ENCODE measurements around the gene TCAP. TPM values are rescaled to one million over a fixed set of nuclear protein-coding genes. Genes with fewer than 3 reads are reported as not detected.

The TCAP gene
- total RNA-seq, 2 donors from 2014 or later, result 1.5 to 1.9 TPM

DNA sequence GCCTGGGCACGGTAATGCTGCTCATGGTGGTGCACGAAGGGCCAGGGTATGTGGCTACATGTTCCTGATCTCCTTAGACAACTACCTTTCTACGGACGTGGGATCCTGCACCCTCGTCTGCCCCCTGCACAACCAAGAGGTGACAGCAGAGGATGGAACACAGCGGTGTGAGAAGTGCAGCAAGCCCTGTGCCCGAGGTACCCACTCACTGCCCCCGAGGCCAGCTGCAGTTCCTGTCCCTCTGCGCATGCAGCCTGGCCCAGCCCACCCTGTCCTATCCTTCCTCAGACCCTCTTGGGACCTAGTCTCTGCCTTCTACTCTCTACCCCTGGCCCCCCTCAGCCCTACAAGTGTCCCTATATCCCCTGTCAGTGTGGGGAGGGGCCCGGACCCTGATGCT is 46.7 kb downstream of the TCAP start:
- peaks cover 59% of the 10 kb centered on the region for H3K36me3 Mint-ChIP-seq (ENCODE audit: low read depth)
- no peaks in the 10 kb centered on the region for H3K27me3 Mint-ChIP-seq (ENCODE audit: insufficient read depth)

DNA sequence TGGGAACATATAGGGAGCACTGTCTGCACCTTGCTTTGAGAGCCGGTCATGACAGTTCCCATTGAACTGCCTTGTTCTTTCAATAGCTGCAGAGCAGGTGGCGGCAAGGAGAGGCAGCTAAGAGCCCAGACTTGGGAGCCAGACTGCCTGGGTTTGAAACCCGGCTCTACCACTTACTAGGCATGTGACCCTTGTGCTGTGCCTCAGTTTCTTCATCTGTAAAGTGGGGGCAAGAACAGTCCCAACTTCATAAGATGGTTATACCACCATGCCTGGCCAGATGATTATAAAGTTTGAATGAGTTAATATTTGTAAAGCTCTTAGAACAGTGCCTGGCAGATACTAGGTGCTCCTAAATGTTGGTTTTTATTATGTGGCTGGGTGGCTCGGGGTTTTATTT is 49.1 kb downstream of the TCAP start:
- Mint-ChIP-seq H3K27ac (no peak overlapping the region), H3K9me3 (no peaks in the 10 kb centered on the region), H3K27me3 (ENCODE audit: insufficient read depth) (no peaks in the 10 kb centered on the region), H3K4me1 (no peaks in the 10 kb centered on the region), H3K36me3 (ENCODE audit: low read depth) (peaks cover 64% of the 10 kb centered on the region), H3K4me3 (no peak overlapping the region)
- Histone ChIP-seq H3K9me3 (ENCODE audit: control insufficient read depth, low read length) (no peaks in the 10 kb centered on the region), H3K27ac (ENCODE audit: low read depth, low read length) (no peak overlapping the region), H3K4me3 (ENCODE audit: low read length) (no peak overlapping the region), H3K9ac (ENCODE audit: extremely low read depth, low read length, poor library complexity, severe bottlenecking) (no peak overlapping the region), H3K27me3 (ENCODE audit: control insufficient read depth, insufficient read depth, low read length, poor library complexity, severe bottlenecking) (no peaks in the 10 kb centered on the region), H3K4me1 (ENCODE audit: control insufficient read depth, insufficient read depth, low read length) (no peaks in the 10 kb centered on the region), H3K36me3 (ENCODE audit: control insufficient read depth, insufficient read depth, low read length) (peaks cover 64% of the 10 kb centered on the region)
- TF ChIP-seq, protein P1, sequence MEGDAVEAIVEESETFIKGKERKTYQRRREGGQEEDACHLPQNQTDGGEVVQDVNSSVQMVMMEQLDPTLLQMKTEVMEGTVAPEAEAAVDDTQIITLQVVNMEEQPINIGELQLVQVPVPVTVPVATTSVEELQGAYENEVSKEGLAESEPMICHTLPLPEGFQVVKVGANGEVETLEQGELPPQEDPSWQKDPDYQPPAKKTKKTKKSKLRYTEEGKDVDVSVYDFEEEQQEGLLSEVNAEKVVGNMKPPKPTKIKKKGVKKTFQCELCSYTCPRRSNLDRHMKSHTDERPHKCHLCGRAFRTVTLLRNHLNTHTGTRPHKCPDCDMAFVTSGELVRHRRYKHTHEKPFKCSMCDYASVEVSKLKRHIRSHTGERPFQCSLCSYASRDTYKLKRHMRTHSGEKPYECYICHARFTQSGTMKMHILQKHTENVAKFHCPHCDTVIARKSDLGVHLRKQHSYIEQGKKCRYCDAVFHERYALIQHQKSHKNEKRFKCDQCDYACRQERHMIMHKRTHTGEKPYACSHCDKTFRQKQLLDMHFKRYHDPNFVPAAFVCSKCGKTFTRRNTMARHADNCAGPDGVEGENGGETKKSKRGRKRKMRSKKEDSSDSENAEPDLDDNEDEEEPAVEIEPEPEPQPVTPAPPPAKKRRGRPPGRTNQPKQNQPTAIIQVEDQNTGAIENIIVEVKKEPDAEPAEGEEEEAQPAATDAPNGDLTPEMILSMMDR (conservative IDR thresholded peaks at IDR 0.05), result no peak
- DNase-seq, result no peak
- 94 to 100% methylated on average over 2 to 4 of the region's 4 CpGs for WGBS, 2 experiments (ENCODE audit: insufficient coverage in 1 of 2, insufficient read length in 1 of 2)

More for the DNA sequence above, 46.7 kb downstream of the TCAP start:
- no peak overlapping the region for H3K4me3 ChIP-seq (ENCODE audit: low read length)
- Mint-ChIP-seq H3K4me3 (no peak overlapping the region), H3K9me3 (no peaks in the 10 kb centered on the region), H3K4me1 (no peaks in the 10 kb centered on the region), H3K27ac (no peak overlapping the region)
- TF ChIP-seq, protein P1 (conservative IDR thresholded peaks at IDR 0.05), result no peak
- H3K36me3 ChIP-seq (ENCODE audit: control insufficient read depth, insufficient read depth, low read length), result peaks cover 69% of the 10 kb centered on the region
- DNase-seq, result no peak
- H3K27ac ChIP-seq (ENCODE audit: low read depth, low read length), result no peak overlapping the region
- no peaks in the 10 kb centered on the region for H3K4me1 ChIP-seq (ENCODE audit: control insufficient read depth, insufficient read depth, low read length)
- H3K9me3 ChIP-seq (ENCODE audit: control insufficient read depth, low read length), result no peaks in the 10 kb centered on the region
- H3K27me3 ChIP-seq (ENCODE audit: control insufficient read depth, insufficient read depth, low read length, poor library complexity, severe bottlenecking), result no peaks in the 10 kb centered on the region
- WGBS, 2 experiments (ENCODE audit: insufficient coverage in 1 of 2, insufficient read length in 1 of 2), result 92 to 100% methylated on average over 4 to 10 of the region's 10 CpGs
- H3K9ac ChIP-seq (ENCODE audit: extremely low read depth, low read length, poor library complexity, severe bottlenecking), result no peak overlapping the region

DNA sequence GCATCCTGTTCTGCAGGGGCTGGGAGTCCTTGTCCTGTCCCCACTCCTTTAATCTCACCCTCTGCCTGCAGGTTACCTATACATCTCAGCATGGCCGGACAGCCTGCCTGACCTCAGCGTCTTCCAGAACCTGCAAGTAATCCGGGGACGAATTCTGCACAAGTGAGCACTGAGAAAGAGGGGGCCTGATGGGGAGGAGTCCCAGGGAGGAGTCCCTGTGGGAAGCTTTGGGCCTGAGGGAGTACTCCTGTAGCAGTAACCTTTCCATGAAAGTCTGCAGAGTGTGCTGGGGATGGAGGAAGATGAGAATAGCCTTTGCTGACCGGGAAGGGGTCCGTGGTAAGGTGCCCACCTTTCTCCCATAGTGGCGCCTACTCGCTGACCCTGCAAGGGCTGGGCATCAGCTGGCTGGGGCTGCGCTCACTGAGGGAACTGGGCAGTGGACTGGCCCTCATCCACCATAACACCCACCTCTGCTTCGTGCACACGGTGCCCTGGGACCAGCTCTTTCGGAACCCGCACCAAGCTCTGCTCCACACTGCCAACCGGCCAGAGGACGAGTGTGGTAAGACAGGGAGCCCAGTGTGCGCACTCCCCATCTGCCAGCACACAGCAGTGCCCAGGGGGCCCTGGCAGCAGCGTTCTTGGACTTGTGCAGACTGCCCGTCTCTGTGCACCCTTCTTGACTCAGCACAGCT is 50.4 kb downstream of the TCAP start:
- H3K9ac ChIP-seq (ENCODE audit: extremely low read depth, low read length, poor library complexity, severe bottlenecking), result no peak overlapping the region
- H3K9me3 Mint-ChIP-seq, result no peaks in the 10 kb centered on the region
- H3K27ac Mint-ChIP-seq, result no peak overlapping the region
- H3K4me3 Mint-ChIP-seq, result no peak overlapping the region
- no peaks in the 10 kb centered on the region for H3K4me1 ChIP-seq (ENCODE audit: control insufficient read depth, insufficient read depth, low read length)
- H3K27me3 Mint-ChIP-seq (ENCODE audit: insufficient read depth), result no peaks in the 10 kb centered on the region
- H3K9me3 ChIP-seq (ENCODE audit: control insufficient read depth, low read length), result no peaks in the 10 kb centered on the region
- H3K27me3 ChIP-seq (ENCODE audit: control insufficient read depth, insufficient read depth, low read length, poor library complexity, severe bottlenecking), result no peaks in the 10 kb centered on the region
- no peaks in the 10 kb centered on the region for H3K4me1 Mint-ChIP-seq
- no peak overlapping the region for H3K4me3 ChIP-seq (ENCODE audit: low read length)
- H3K36me3 Mint-ChIP-seq (ENCODE audit: low read depth), result peaks cover 64% of the 10 kb centered on the region
- peaks cover 64% of the 10 kb centered on the region for H3K36me3 ChIP-seq (ENCODE audit: control insufficient read depth, insufficient read depth, low read length)
- DNase-seq, result no peak
- TF ChIP-seq, protein P1 (conservative IDR thresholded peaks at IDR 0.05), result no peak
- H3K27ac ChIP-seq (ENCODE audit: low read depth, low read length), result no peak overlapping the region
- 94 to 95% methylated on average over 8 to 18 of the region's 18 CpGs for WGBS, 2 experiments (ENCODE audit: insufficient coverage in 1 of 2, insufficient read length in 1 of 2)

Other genes starting within 250 kb of the TCAP start
- 10 to 100 TPM; 56.1 to 57.5 TPM for gene MED1, start 214.1 kb upstream of the TCAP start, total RNA-seq
- gene CDK12, start 203.9 kb upstream of the TCAP start, total RNA-seq, result 10 to 100 TPM; 62.8 to 70.2 TPM
- not detected for gene NEUROD2, start 57.4 kb upstream of the TCAP start, total RNA-seq
- 1 to 10 TPM; 1.0 to 2.1 TPM for gene PPP1R1B, start 38.4 kb upstream of the TCAP start, total RNA-seq
- 10 to 100 TPM; 60.3 to 60.5 TPM for gene STARD3, start 28.2 kb upstream of the TCAP start, total RNA-seq
- gene PNMT, start 3.1 kb downstream of the TCAP start, total RNA-seq, result 1 to 10 TPM in 1 of 2 donors, under 1 TPM in 1; 0.55 to 1.0 TPM
- gene PGAP3, start 22.7 kb downstream of the TCAP start, total RNA-seq, result 10 to 100 TPM; 22.6 to 29.3 TPM
- gene ERBB2, start 34.7 kb downstream of the TCAP start, total RNA-seq, result 100 to 1,000 TPM; 110 to 133 TPM
- gene MIEN1, start 65.2 kb downstream of the TCAP start, total RNA-seq, result 10 to 100 TPM; 42.6 to 57.0 TPM
- 10 to 100 TPM; 54.6 to 73.9 TPM for gene GRB7, start 72.6 kb downstream of the TCAP start, total RNA-seq
- under 1 TPM; 0.11 to 0.18 TPM for gene IKZF3, start 199.0 kb downstream of the TCAP start, total RNA-seq
- gene ZPBP2, start 202.9 kb downstream of the TCAP start, total RNA-seq, result not detected

Data from endodermal cell (in vitro differentiated cells).